ENCODE results near the gene GLYR1.
"Not testable (repeated sequence)": the region's sequence is repeated elsewhere in the genome, so short reads cannot be mapped to it uniquely, and the experiment has no call there.

The GLYR1 gene

DNA sequence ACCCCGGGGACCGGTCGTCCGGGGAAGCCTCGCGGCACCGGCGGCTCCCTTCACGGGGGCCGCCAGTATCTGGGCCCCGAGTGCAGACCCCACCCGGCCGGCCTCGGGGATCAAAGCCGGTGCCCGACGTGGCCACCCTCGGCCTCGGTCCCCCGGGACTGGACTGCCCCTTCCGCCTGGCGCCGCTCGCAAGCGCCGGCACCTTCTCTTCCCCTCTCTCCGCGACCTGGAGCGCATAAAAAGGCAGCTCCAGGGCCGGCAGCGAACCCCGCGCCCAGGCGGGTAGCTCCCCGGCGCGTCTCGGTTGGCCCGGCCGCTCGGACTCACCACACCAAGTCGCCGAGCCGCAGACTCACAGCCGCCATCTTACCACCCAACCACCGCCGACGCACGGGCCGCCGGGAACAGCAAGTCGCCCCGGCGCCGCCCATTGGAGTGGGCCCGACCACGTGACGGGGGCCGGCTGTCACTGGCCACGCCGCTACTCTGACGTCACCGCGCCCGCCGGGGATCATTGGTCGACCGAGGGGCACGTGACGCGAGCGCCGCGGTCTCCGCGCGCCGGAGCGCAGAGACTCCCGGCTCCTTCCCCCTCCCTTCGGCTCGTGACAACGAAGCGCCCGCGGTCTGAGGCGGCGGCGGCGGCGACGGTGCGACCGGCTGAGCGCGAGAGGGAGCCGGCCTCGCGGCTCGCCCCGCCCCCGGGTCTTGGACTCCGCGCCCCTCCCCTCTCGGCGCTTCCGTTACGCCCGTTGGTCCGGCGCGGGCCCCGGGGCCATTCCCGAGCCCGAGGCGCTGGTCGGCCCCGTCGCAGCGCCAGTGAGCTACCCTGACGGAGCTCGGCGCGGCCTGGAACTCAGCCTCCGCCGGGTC, at the start of gene GLYR1, which contains the start of gene UBN1:
Gene GLYR1 (minus strand): TSS at position 388 of the 873 bp plus-strand sequence. CDS start 23 bp downstream, at position 365.
Gene UBN1 (plus strand): TSS at position 581 of the 873 bp plus-strand sequence. CDS start 5,437 bp downstream, outside the sequence.
- in situ Hi-C loops (cut with HindIII; ENCODE audit: low pct_unique_long_range_greater_than_20kb, low sequenced_read_pairs) = no loop called here
- DNase-seq (ENCODE audit: low read depth in 1 of 2, low spot score in 1 of 2) = peak; percentile 95 to 98
- no peak for TF ChIP-seq JUND (IDR thresholded peaks at IDR 0.05; ENCODE audit: low read depth)

DNA sequence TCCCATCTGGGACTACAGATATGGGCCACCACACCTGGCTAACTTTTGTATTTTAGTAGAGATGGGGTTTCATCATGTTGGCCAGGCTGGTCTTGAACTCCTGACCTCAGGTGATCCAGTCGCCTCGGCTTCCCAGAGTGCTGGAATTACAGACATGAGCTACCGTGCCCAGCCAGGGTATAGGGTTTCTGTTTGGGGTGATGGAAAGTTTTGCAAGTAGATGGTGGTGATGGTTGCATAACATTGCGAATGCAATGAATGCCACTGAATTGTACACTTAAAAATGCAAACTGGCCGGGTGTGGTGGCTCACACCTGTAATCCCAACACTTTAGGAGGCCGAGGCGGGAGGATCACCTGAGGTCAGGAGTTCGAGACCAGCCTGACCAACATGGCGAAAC, 49.7 kb upstream of the GLYR1 start:
- DNase-seq (ENCODE audit: low read depth in 1 of 2, low spot score in 1 of 2); in situ Hi-C loops (cut with HindIII; ENCODE audit: low pct_unique_long_range_greater_than_20kb, low sequenced_read_pairs): not testable (repeated sequence)

DNA sequence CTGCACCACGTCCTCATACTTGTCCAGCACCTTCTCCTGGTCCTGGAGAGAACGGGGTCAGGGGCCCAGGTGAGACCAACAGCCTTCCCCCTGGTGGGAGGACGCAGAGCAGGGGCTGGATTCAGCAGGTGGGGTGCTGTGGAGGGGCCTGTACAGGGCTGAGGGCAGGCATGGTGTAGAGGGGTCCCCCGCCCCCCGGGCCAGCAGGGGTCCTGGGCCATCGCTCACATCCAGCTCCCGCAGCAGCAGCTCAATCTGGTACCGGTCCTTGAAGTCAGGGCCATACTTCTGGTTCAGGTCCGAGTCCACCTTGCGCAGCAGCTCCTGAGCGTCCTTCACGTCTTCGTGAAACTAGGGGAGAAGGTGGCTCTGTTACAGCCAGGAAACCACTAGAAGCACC, 48.3 kb upstream of the GLYR1 start:
- no peak for TF ChIP-seq JUND (IDR thresholded peaks at IDR 0.05; ENCODE audit: low read depth)
- no peak for DNase-seq (ENCODE audit: low read depth in 1 of 2, low spot score in 1 of 2)
- in situ Hi-C loops (cut with HindIII; ENCODE audit: low pct_unique_long_range_greater_than_20kb, low sequenced_read_pairs) = no loop called here

DNA sequence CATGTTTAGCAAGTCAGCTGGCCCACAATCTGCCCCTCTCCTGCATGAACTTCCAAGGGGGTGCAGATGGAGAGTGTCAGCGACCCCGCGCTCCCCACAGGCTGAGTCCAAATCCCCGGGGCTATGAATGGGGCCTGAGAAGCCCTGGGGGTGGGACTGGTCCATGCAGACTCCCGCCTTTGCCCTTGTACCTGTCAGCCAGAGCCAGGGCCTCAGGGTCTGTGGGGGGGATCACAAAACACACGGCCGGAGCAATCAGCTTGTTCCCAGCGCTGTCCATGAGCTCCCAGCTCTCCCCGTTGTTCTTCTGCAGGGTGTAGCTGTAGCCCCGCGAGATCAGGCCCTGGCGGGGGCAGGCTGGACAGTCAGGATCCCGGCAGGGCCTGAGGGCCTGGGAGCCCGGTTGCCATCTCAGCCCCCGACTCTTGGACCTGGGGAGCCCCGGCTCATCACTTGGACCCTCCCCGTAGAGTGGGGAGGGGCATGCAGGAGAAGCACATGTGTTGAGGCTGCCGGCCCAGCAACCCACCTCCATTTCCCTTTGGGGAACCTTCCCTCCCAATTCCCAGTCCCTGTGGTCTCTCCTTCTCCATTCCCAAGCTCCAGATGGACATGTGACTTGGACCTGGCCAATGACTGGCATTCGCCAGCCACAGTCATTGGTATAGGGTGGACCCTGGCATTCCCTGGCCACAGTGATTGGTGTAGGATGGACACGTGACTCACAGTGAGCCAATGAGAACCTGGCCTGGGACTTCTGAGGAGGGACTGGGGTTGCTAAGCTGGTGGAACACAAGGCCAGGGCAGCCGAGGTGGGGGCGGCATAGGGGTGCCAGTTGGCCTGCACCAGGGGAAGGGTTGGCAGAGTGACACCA, 47.4 kb upstream of the GLYR1 start:
- no peak for TF ChIP-seq JUND (IDR thresholded peaks at IDR 0.05; ENCODE audit: low read depth)
- DNase-seq (ENCODE audit: low read depth in 1 of 2, low spot score in 1 of 2) = peak in 1 of 2 experiments; percentile 27
- in situ Hi-C loops (cut with HindIII; ENCODE audit: low pct_unique_long_range_greater_than_20kb, low sequenced_read_pairs) = no loop called here

DNA sequence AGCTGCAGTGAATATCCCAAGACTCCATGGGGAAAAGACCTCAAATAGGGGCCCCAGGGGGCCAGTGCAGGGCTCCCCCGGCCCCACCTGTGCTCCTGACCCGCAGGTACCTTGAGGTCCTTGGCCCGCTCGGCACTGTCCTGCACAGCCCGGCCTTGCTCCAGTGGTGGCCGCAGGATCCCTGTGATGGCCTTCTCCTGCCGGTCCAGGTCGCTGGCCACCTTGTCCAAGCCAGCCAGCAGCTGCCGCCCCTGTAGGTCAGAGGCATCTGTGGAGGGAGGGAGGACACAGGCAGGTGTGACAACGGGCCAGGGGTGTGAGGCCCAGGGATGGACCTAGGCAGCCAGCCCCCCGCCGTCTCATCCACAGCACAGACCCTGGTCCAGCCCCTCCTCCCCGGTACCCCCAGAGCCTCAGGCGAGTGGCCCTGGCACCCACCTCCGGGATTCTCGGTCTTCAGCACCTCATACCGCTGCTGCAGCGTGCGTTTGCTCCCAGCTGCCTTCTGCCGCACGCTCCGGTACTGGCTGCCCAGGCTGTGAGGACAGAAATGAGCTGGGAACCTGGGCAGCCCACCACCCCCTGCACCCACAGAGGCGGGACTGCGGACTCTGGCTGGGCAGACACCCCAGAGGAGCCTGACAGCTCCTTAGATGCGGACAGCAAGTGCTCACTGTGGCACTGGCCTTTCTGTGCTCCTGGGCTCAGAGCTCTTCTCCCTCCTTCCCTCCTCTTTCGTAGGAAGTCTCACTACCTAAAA, 46.2 kb upstream of the GLYR1 start:
- no peak for TF ChIP-seq JUND (IDR thresholded peaks at IDR 0.05; ENCODE audit: low read depth)
- no peak for DNase-seq (ENCODE audit: low read depth in 1 of 2, low spot score in 1 of 2)
- in situ Hi-C loops (cut with HindIII; ENCODE audit: low pct_unique_long_range_greater_than_20kb, low sequenced_read_pairs) = no loop called here

DNA sequence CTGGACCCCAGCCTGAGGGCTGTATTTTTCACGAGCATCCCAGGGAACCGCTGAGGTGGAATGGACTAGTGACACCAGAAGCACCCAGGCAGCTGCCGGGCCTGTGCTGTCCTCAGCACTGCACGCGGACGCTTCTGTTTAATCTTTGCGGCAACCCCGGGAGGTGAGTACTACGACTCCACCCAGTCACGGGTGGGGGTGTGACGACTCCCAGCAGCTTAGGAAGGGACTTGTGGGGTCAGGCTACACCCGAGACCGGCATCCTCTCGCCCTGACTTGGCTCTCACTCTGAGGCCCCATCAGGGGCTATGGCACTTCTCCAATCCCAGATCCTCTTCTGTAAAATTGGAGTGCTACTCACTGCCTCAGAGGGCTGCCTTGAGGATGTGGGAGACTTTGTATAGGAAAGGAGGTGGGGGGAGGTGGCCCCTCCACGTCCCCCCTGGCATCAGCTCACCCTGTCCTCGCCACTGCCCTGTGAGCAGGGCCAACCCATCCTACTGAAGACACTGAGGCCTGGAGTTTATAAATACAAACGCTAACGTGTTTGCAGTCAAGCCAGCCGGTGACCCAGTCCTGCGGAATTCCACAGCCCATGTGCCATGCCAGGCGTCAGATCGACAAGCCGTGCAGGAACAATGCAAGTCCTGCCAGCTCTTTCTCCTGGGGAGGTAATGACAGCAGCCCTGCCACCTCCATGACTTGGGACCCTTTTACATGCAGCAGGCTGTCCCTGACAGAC, 45.4 kb upstream of the GLYR1 start:
- no peak for DNase-seq (ENCODE audit: low read depth in 1 of 2, low spot score in 1 of 2)
- TF ChIP-seq JUND (IDR thresholded peaks at IDR 0.05; ENCODE audit: low read depth) = no peak
- in situ Hi-C loops (cut with HindIII; ENCODE audit: low pct_unique_long_range_greater_than_20kb, low sequenced_read_pairs) = no loop called here

DNA sequence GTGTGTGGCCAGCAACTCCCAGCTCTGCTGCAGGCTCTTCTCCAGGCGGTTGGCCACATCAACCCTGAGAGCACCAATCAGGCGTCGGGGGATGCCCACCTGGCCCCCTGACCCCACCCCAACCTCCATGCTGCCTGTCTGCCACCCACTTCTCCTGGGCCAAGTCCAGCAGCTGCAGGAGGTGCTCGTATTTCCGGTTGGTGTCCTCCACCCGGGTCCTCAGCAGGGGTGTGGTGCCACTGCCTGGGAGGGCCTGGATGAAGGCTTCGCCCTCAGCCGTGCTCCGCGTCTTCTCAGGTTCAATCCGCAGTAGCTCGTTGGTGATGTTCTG, 44.8 kb upstream of the GLYR1 start:
- in situ Hi-C loops (cut with HindIII; ENCODE audit: low pct_unique_long_range_greater_than_20kb, low sequenced_read_pairs) = no loop called here
- no peak for TF ChIP-seq JUND (IDR thresholded peaks at IDR 0.05; ENCODE audit: low read depth)
- no peak for DNase-seq (ENCODE audit: low read depth in 1 of 2, low spot score in 1 of 2)

DNA sequence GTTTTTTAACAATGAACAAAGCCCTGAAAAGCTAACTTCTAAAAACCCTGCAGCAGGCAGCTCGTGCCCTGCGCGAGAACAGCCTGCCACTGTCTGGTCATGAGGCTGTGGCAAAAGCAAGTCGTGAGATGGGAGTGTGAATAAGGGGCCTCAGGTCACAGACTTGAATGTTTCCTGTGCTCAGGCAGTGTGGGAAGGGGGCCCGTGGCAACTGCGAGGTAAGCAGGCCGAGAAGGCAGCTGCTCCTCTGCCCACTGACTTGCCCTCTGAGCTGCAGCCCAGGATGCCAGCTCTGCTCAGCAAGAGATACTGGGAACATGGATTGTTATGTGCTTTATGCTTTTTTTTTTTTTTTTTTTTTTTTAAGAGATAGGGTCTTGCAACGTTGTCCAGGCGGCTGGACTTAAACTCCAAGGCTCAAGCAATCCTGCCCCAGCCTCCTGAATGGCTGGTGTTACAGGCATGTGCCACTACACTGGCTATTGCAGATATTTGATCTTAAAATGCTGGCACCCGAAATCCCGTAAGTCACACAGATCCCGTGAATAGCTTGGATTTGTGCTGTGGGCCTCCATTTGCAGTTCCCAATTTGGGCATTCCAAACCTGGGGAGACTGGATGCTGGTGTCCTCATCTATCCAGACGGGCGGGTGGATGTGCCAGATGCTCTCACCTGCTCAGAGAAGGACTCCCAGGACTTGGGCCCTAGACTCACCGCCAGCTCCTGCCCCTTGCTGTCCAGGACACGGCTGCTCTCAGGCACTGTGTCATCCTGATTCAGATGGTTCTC, 44.2 kb upstream of the GLYR1 start:
- DNase-seq (ENCODE audit: low read depth in 1 of 2, low spot score in 1 of 2) = no peak
- in situ Hi-C loops (cut with HindIII; ENCODE audit: low pct_unique_long_range_greater_than_20kb, low sequenced_read_pairs) = no loop called here
- no peak for TF ChIP-seq JUND (IDR thresholded peaks at IDR 0.05; ENCODE audit: low read depth)

DNA sequence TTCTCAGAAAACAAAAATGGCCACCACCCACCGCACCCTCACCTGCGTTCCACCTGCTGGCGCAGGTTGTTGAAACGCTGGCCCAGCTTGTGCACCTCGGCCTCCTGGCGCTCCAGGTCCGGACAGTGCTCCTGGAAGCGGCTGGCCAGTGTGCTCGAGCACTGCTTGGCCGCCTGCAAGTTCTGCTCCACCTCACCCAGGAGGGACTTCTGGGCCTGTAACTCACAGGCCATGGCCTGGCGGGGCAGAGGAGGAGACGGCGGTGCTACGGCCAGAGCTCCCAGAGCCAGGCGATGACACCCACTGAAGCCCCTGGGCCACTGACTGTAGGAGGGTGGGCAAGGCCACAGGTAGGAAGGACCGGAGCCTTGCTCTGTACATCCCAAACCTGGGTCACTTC, 43.6 kb upstream of the GLYR1 start:
- no peak for DNase-seq (ENCODE audit: low read depth in 1 of 2, low spot score in 1 of 2)
- TF ChIP-seq JUND (IDR thresholded peaks at IDR 0.05; ENCODE audit: low read depth) = no peak
- in situ Hi-C loops (cut with HindIII; ENCODE audit: low pct_unique_long_range_greater_than_20kb, low sequenced_read_pairs) = no loop called here

DNA sequence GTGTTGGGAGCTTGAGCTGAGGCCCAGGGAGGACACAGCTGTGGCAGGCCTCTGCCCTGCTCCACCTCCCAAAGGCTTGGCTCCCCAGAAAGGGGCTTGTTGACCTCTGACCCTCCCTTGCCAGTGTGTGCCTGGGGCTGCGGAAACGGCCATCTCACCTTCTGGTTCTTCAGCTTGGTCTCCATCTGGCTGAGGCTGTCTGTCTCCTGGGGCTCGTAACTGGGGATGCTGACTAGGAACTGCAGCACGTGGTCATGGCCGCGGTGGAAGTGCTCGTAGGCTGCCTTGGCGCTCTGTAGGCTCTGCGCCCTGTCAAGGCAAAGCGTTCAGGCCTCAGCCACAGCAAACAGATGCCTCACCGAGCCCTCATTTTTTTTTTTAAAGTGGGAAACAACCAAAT, 42.9 kb upstream of the GLYR1 start:
- in situ Hi-C loops (cut with HindIII; ENCODE audit: low pct_unique_long_range_greater_than_20kb, low sequenced_read_pairs) = no loop called here
- DNase-seq (ENCODE audit: low read depth in 1 of 2, low spot score in 1 of 2) = no peak
- TF ChIP-seq JUND (IDR thresholded peaks at IDR 0.05; ENCODE audit: low read depth) = no peak

DNA sequence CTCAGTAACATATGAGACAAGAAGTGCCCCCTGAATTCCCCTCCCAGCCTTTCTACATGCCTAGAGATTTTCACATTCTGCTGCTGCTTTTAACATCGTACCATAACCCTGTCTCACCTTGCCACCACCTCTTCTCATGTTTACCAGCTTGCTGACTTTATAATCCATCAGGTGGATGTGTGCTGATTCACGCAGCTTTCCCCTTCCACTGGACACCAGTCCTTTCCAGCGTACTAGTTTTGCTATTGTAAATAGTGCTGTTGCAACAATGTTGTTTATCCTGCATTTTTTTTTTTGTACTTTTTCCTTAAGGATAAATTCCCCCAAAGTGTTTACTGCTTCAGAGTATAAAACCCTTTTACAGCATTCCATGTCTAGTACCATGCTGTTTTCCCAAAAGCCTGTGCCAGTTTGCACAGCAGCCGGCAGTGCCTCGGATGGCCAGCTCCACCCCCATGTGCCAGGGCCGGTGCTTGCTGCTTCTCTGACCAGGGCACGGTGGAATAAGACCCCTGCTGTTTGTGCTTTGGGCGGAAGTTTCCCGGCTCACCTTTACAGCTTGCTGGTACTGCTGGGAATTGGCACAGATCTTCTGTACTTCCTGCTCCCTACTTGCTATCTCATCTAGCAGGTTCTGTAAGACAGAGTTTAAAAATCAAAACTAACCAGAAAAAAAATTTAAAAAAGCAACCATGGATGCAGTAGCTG, 41.5 kb upstream of the GLYR1 start:
- in situ Hi-C loops (cut with HindIII; ENCODE audit: low pct_unique_long_range_greater_than_20kb, low sequenced_read_pairs) = no loop called here
- DNase-seq (ENCODE audit: low read depth in 1 of 2, low spot score in 1 of 2) = no peak
- TF ChIP-seq JUND (IDR thresholded peaks at IDR 0.05; ENCODE audit: low read depth) = no peak

Data from T47D (cell line).